ENCODE measurements around the gene BMPR1B. TPM values are rescaled to one million over a fixed set of nuclear protein-coding genes. Genes with fewer than 3 reads are reported as not detected.
"Not testable (repeated sequence)": the region's sequence is repeated elsewhere in the genome, so short reads cannot be mapped to it uniquely, and the experiment has no call there.

The BMPR1B gene
- total RNA-seq, 1 donor from 2014 or later = 5.3 TPM

DNA sequence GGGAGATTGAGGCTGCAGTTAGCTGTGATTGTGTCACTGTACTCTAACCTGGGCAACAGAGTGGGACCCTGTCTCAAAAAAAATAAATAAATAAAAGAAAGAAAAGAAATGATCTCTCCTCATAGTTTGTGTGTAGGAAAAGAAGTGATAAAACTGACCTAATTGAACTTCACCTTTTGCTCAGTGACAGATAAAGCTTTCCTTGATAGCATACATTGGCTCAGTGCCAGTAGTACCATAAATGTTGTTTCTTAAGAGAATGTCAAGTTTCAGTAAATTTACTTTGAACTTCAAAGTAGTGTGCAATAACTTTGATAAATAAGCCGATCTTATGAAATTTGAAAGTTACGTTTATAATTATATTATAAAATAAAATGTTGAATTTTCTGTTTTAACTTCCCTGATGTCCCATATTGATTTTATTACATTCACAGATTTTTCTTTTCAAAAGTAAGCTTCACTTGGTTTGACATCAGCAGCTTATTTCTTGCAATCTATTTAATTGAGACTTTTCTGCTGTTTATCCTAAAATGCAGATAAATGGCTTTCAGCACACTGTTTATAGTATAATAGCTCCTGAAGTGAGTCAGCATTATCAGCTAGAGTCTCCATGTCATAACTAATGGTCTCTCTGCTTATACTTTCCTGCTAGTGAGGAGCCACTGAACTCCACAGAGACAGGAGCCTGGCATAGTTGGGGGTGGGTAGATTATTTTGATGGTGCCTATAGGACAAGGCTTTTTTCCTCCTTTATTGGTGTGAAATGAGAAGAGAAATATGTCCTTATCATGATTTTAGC lies 330.1 kb downstream of the BMPR1B start:
- DNase-seq (ENCODE audit: low spot score) = no peak

GRCh38 chr4:95091272-95091671 lies 333.5 kb downstream of the BMPR1B start:
- no peak for DNase-seq (ENCODE audit: low spot score)

DNA sequence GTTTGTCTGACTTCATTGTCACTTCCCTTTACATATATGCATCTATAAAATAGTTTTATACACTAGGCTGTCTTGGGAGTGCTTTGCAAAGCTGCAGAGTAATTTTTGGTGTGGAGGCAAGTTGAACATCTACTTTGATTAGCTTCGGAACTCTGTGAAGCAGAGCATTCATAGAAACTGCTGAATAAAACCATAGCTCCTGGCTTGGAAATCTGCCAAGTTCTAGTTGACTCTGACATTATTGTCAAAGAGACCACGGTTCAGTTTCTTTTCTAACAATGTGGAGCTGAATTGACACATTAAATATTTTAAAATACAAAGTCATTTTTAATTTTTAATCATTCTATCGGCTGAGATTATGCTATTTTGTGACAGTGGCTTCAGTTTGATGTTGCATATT lies 335.0 kb downstream of the BMPR1B start:
- DNase-seq (ENCODE audit: low spot score) = no peak

DNA sequence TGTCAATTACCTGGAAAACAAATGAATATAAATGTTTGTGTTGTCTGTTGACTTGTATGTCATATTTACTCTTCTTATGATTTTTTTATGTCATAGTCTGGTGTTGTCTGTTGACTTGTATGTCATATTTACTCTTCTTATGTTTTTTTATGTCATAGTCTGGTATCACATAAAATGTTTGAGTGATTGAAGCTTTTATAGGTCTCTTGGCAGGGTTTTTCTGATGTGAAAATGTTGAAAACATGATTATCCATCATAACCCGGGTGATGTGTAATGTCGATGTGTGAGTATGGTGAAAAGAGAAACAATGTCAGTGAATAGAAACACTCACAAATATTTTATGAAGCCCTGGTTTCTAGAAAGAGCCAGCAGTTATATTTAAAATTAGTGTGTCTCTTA lies 335.7 kb downstream of the BMPR1B start:
- DNase-seq (ENCODE audit: low spot score) = no peak

- no peak for DNase-seq (ENCODE audit: low spot score)
Observed at GRCh38 chr4:95093936-95094929, 336.5 kb downstream of the BMPR1B start.

DNA sequence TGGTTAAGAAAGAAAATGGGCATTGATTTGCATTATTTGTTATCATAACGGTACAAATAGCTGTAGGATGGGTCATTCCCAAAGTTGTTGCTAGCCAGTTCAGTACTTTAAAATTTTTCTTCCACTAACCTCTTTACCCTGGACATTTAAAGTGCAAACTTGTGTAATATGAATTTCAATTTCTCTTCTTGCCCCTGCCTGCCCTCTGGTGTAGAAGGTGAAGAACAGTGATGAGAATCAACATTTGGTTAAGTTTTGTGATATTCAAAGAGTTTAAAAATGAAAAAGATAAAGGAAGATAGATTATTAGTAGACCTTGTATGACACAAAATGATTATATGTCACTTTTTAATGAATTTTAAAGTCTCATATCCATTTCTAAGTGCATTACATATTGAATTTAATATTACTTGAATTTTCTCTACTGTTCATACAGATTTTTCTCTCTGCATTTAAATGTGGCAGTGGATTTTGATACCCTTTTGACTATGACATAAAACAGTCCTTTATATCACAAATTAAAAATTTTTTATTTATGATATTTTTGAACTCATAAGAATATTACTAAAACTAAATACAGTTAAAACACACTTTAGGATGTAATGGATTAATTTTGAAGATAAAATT lies 337.7 kb downstream of the BMPR1B start:
- DNase-seq (ENCODE audit: low spot score) = no peak

- DNase-seq (ENCODE audit: low spot score) = no peak
Observed at GRCh38 chr4:95102162-95102790, 344.5 kb downstream of the BMPR1B start.

GRCh38 chr4:95105112-95105511 lies 347.4 kb downstream of the BMPR1B start:
- no peak for DNase-seq (ENCODE audit: low spot score)

GRCh38 chr4:95105983-95106382 lies 348.2 kb downstream of the BMPR1B start:
- DNase-seq (ENCODE audit: low spot score) = no peak

DNA sequence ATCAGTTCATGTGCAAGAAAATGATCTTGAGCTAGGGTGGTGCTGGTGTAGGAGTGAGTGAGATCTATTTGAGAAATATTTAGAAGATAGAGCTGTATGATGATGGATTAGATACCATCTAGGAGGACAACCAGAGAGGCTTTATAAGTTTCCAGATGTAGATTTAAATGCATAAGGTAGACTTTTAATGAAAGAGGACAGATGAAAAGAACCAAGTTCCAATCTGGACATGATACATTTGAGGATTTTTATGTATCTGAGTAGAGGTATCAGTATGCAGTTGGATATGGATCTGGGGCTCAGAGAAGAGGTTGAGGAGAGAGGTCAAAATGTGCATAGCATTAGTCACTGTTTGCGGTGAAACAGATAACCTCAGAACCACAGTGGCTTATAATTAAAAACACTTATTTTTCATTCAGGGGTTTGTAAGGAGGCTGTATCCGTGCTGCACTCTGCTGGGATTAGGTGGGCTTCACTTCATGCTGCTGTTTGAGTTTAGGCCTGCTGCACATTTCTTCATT lies 348.7 kb downstream of the BMPR1B start:
- no peak for DNase-seq (ENCODE audit: low spot score)

- no peak for DNase-seq (ENCODE audit: low spot score)
Observed at GRCh38 chr4:95107004-95107403, 349.2 kb downstream of the BMPR1B start.

DNA sequence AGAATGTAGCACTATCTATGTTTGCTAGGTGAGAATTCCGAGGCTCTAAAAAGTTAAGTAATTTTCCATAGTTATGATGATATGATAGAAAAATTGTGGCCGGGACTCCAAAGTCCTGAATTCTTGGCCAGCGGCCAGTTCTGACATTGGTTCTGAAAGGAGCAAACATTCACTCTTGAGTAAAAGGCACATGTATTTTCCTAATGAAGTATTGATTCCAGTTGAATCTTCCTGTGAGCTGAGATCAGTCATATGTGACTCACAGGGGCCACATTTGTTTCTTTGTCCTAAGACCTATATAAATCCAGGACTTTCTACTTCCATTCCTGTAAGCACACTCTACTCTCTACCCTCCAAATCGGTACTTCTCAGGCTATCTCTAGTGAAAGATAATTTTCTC lies 349.9 kb downstream of the BMPR1B start:
- DNase-seq (ENCODE audit: low spot score) = no peak

DNA sequence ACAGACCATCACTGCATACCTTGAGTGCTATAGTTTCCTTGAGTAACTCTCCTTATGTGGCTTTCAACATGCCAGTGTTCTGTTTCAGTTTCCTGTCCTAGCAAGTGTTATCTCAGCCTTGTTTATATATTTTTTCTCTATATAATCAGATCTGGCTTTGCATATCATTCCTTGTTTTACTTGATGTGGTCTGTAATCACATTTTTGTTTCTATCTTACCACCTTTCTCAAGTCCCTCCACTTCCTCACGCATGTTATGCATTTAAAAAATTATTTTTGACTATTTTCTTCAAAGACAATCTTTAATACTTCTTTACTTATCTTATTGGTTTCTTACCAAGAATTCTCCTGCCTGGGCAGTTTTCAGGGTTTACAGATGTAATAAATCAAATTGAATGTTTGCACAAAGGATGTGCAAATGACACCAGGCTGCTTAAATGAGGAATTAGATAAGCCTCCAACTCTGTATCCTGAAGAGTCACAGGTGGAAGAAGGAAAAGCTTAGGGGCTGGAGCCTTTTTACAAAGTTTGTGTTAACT lies 351.2 kb downstream of the BMPR1B start:
- no peak for DNase-seq (ENCODE audit: low spot score)

- DNase-seq (ENCODE audit: low spot score) = no peak
Observed at GRCh38 chr4:95114521-95114920, 356.8 kb downstream of the BMPR1B start.

DNA sequence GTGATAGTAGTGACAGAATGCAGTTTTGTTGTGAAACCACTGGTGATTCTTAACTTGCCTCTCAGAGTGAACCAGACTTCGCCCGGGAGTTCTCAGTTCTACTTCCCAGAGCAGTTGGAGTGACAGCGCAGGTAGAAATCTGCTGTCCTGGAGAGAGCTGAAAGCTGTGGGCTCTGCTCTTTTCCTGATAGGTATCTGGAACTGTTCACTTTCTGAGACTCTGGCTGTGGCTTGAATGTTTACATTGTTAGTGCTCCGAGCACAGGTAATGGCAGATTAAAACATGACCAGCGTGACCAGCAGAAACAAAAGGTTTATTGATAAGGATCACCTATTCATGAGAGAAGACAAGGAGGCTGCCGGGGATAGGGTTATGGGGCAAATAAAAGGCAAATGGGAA lies 360.7 kb downstream of the BMPR1B start:
- DNase-seq (ENCODE audit: low spot score) = no peak

- no peak for DNase-seq (ENCODE audit: low spot score)
Observed at GRCh38 chr4:95120456-95120855, 362.7 kb downstream of the BMPR1B start.

- DNase-seq (ENCODE audit: low spot score) = no peak
Observed at GRCh38 chr4:95122001-95122400, 364.2 kb downstream of the BMPR1B start.

- DNase-seq (ENCODE audit: low spot score) = no peak
Observed at GRCh38 chr4:95124906-95125504, 367.2 kb downstream of the BMPR1B start.

GRCh38 chr4:95129031-95129430 lies 371.3 kb downstream of the BMPR1B start:
- no peak for DNase-seq (ENCODE audit: low spot score)

DNA sequence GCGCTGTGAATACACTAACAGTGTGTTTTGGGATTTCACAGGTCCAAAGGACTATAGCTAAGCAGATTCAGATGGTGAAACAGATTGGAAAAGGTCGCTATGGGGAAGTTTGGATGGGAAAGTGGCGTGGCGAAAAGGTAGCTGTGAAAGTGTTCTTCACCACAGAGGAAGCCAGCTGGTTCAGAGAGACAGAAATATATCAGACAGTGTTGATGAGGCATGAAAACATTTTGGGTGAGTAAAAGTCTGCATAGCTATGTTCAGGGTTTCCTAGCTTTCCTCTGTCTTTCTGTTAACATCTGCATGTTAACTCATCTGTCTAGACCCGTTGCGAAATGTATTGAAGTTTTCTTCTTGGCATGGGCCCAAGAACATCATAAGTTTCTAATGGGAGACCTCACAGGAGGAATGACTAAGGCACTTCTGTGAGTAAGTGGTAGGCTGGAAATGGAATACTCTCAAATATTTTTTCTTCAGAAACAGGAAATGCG lies 372.1 kb downstream of the BMPR1B start:
- DNase-seq (ENCODE audit: low spot score) = peak; percentile 50

DNA sequence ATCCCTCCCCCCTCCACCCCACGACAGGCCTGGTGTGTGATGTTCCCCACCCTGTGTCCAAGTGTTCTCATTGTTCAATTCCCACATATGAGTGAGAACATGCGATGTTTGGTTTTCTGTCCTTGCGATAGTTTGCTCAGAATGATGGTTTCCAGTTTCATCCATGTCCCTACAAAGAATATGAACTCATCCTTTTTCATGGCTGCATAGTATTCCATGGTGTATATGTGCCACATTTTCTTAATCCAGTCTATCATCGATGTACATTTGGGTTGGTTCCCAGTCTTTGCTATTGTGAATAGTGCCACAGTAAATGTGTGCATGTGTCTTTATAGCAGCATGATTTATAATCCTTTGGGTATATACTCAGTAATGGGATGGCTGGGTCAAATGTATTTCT lies 376.3 kb downstream of the BMPR1B start:
- DNase-seq (ENCODE audit: low spot score) = not testable (repeated sequence)
